ENCODE measurements around the gene MRPL32.
A peak's percentile ranks its signal among the peaks of the same experiment; 100 is the strongest.
"Not testable (repeated sequence)": the region's sequence is repeated elsewhere in the genome, so short reads cannot be mapped to it uniquely, and the experiment has no call there.

The MRPL32 gene

DNA sequence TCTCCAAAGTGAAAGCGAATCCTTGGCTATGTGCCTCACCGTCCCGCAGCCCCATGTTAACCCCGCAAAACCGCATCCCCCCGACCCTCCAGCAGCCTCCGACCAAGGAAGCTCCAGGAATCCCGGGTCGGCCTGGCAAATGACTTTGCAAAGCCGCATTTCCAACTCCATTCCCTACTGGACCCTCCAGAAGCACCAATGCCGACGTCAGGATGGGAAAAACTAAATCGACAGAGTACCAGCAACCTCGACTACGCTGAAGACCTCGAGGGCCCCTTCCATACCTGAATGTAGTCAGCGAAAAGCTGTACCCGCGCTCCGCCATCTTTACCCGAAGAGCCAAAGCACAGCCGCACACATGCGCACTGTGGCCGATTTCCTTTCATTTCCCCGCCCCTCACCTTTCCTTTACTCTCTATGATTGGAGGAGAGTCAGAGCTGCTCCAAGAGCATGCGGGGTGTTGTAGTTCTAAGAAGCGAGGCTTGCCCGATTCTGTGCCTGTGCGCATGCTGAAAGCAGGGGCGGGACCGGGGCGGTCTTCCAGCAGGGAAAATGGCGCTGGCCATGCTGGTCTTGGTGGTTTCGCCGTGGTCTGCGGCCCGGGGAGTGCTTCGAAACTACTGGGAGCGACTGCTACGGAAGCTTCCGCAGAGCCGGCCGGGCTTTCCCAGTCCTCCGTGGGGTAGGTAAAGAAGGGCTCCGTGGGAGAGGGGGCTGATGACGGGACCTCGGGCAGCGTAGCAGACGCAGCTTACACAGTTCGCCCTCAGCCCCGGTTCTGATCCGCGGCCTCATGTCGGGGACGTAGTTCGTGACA, at the start of gene MRPL32, which contains the start of gene PSMA2:
Gene MRPL32, plus strand, starts transcription at position 543 of the 818 bp plus-strand sequence. Its CDS starts 11 bp downstream, at position 554.
Gene PSMA2, minus strand, starts transcription at position 341 of the 818 bp plus-strand sequence. Its CDS starts 16 bp downstream, at position 325.
- peak within 1 kb of the TSS; percentile 97 for H3K4me3 ChIP-seq (ENCODE audit: low read depth, low read length)
- TF ChIP-seq, protein P1, sequence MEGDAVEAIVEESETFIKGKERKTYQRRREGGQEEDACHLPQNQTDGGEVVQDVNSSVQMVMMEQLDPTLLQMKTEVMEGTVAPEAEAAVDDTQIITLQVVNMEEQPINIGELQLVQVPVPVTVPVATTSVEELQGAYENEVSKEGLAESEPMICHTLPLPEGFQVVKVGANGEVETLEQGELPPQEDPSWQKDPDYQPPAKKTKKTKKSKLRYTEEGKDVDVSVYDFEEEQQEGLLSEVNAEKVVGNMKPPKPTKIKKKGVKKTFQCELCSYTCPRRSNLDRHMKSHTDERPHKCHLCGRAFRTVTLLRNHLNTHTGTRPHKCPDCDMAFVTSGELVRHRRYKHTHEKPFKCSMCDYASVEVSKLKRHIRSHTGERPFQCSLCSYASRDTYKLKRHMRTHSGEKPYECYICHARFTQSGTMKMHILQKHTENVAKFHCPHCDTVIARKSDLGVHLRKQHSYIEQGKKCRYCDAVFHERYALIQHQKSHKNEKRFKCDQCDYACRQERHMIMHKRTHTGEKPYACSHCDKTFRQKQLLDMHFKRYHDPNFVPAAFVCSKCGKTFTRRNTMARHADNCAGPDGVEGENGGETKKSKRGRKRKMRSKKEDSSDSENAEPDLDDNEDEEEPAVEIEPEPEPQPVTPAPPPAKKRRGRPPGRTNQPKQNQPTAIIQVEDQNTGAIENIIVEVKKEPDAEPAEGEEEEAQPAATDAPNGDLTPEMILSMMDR (IDR thresholded peaks at IDR 0.05; ENCODE audit: insufficient read depth, low read depth, low read length, missing control alignments) = no peak
- peak; percentile 97 for DNase-seq (ENCODE audit: low read depth)

DNA sequence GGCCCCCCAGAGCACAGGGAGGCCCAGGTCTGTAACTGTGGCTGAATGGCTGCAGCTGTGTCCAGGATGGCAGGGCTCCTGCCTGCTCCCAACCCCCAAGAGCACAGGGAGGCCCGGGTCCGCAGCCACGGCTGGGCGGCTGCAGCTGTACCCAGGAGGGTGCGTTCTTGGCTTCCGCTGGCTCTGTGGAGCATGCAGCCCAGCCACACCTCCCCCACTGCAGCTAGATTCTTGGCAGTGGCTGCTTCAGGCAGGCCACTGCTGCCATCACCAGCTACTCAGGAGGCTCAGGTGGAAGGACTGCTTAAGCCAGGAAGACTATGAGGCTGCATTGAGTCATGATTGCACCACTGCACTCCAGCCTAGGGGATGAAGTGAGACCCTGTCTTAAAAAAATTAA, 48.2 kb upstream of the MRPL32 start:
- H3K4me3 ChIP-seq (ENCODE audit: low read depth, low read length) = no peak overlapping the region
- TF ChIP-seq, protein P1 (IDR thresholded peaks at IDR 0.05; ENCODE audit: insufficient read depth, low read depth, low read length, missing control alignments) = no peak
- DNase-seq (ENCODE audit: low read depth) = peak; percentile 46

DNA sequence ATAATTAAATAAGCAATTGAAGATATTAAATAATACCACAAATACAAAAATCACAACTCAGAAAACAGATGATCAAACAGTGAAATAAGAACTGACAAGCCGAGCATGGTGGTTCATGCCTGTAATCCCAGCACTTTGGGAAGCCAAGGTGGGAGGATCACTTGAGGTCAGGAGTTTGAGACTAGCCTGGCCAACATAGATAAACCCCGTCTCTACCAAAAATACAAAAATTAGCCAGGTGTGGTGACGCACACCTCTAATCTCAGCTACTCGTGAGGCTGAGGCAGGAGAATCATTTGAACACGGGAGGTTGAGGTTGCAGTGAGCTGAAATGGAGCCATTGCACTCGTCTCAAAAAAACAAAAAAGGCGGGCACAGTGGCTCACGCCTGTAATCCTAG, 47.0 kb upstream of the MRPL32 start:
- not testable (repeated sequence) for DNase-seq (ENCODE audit: low read depth); H3K4me3 ChIP-seq (ENCODE audit: low read depth, low read length)

DNA sequence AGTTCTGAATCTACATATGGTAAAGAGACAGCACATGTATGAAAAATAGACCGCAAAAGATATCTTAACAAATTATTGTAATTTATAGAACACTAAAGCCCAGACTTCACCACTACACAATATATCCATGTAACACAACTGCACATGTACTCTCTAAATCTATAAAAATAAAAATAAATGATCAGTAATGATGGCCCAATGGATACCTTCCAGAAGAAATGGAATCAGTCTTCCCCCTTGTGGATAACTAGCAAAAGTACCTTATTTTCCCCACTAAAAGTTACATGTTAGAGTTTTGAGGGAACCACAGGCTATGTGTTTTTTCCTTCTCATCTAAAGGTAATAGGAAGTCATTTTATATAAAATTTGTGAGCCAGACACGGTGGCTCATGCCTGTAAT, 46.0 kb upstream of the MRPL32 start:
- DNase-seq (ENCODE audit: low read depth) = no peak
- TF ChIP-seq, protein P1 (IDR thresholded peaks at IDR 0.05; ENCODE audit: insufficient read depth, low read depth, low read length, missing control alignments) = peak; percentile 4
- no peak overlapping the region for H3K4me3 ChIP-seq (ENCODE audit: low read depth, low read length)

DNA sequence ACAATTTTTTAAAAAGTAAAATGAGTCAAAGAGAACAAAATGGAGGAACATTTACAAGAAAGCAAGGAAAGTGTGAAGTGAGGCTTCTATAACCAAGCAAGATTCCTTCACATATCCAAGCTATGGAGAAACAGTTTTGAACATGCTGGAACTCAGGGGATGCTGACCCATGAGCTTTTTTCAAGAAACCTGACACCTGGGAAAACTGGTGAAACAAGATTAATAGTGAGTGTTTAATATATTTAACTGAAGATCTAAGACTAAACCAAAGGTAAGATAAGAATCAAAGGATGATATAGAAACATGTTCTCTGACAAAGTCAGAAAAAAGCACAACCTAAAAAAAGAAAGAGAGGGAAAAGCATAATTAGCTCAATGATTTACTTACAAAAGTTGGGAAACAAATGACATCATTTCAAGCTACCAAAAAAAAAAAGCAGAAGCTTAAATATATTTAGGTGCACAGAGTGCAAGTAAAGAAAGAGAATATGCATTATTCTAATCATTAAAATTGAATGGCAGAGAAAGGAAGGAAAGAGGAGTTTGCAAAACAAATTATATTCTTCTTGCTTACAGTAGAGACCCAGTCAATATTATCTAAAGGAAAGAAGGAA, 45.2 kb upstream of the MRPL32 start:
- no peak overlapping the region for H3K4me3 ChIP-seq (ENCODE audit: low read depth, low read length)
- TF ChIP-seq, protein P1 (IDR thresholded peaks at IDR 0.05; ENCODE audit: insufficient read depth, low read depth, low read length, missing control alignments) = no peak
- DNase-seq (ENCODE audit: low read depth) = no peak

DNA sequence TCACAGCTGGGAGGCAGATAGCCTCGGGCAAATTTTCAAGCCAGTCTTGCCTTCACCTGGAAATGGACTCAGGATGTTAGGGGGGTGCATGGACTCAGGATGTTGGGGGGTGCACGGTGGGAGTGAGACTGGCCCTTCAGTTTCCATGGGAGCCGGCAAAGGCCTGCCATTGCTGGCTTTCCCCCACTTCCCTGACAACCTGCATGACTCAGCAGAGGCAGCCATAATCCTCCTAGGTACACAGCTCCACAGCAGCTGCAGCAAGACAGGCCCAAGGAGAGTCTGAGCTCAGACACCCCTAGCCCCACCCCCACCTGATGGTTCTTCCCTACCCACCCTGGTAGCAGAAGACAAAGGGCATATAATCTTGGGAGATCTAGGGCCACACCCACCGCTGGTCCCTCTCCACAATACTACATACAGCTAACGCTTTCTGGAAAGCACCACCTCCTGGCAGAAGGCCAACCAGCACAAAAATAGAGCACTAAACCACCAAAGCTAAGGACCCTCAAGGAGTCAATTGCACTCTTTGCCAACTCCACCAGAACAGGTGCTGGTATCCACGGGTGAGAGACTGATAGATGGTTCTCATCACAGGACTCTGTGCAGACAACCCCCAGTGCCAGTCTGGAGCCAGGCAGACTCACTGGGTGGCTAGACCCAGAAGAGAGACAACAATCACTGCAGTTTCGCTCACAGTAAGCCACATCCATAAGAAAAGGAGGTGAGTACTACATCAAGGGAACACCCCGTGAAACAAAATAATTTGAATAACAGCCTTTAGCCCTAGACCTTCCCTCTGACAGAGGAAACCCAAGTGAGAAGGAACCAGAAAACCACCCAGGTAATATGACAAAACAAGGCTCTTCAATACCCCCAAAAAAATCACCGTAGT, 38.6 kb upstream of the MRPL32 start:
- TF ChIP-seq, protein P1 (IDR thresholded peaks at IDR 0.05; ENCODE audit: insufficient read depth, low read depth, low read length, missing control alignments) = no peak
- DNase-seq (ENCODE audit: low read depth) = no peak
- H3K4me3 ChIP-seq (ENCODE audit: low read depth, low read length) = no peak overlapping the region

DNA sequence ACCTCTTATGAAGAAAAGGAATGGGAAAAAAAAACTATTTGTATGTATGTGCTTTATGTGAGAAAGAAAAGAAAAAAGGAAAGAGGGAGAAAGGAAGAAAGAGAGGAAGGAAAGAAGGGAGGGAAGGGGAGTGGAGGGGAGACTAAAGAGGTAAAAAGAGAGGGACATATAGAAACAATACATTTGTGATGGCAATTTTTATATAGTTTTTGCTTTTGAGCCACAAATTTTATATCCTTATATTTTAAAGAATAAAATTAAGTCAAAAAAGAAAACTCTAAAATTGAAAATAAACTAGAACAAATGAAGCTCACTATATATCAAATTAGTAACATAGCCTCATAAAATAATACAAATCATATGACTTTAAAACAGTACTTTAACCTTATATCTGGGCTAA, 31.3 kb upstream of the MRPL32 start:
- no peak for DNase-seq (ENCODE audit: low read depth)
- no peak overlapping the region for H3K4me3 ChIP-seq (ENCODE audit: low read depth, low read length)
- TF ChIP-seq, protein P1 (IDR thresholded peaks at IDR 0.05; ENCODE audit: insufficient read depth, low read depth, low read length, missing control alignments) = no peak

Data from GM12865 (cell line).